ENCODE measurements around the gene GZF1.
A peak's percentile ranks its signal among the peaks of the same experiment; 100 is the strongest.

The GZF1 gene

GRCh38 chr20:23361476-23362391 lies at the start of gene GZF1:
Gene GZF1 (plus strand): TSS chr20:23362182. CDS start chr20:23364384, 2,202 bp downstream.
- peak; percentile 96 to 98 for DNase-seq (ENCODE audit: low read depth in 2 of 2)

DNA sequence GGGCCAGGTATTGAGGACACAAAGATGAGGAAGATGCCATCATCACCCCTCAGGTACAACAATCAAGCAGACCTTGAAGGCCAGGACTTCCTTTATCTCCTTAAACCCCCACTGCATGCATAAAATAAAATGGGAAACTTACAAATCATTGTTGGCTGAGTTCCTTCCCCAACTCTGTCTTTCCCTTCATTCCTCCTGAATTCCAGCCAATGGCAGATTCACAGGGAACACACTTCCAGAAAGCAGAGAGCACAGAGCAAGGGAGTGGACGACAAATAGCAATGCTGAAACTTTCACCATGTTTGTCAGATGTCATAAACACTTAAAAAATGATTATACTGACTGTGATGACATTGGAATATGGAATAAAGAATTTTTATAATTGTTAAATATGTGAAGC lies 48.7 kb upstream of the GZF1 start:
- DNase-seq (ENCODE audit: low read depth in 2 of 2), result no peak

GRCh38 chr20:23314699-23315098 lies 47.3 kb upstream of the GZF1 start:
- DNase-seq (ENCODE audit: low read depth in 2 of 2), result no peak

- no peak for DNase-seq (ENCODE audit: low read depth in 2 of 2)
Observed at GRCh38 chr20:23315099-23315498, 46.9 kb upstream of the GZF1 start.

GRCh38 chr20:23316626-23317025 lies 45.4 kb upstream of the GZF1 start:
- DNase-seq (ENCODE audit: low read depth in 2 of 2), result no peak

- DNase-seq (ENCODE audit: low read depth in 2 of 2), result no peak
Observed at GRCh38 chr20:23317081-23317480, 44.9 kb upstream of the GZF1 start.

DNA sequence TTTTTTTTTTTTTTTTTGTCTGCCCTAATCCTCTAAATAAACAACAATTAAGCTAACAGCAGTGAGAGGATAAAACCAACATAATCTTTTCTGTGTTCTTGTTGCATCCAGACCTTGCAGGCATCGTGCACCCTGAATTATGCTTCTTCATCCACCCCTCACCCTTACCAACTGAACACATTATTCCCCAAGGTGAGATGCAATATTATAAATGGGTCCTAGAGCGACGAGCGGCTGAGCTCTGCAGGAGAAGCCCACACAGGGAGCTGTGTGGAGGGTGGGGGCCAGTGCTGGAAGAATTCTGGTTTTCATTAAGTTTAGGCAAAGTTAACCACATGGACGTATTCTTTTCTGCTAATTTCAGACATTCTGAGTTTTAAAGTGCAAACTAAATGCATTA lies 43.6 kb upstream of the GZF1 start:
- DNase-seq (ENCODE audit: low read depth in 2 of 2), result no peak

DNA sequence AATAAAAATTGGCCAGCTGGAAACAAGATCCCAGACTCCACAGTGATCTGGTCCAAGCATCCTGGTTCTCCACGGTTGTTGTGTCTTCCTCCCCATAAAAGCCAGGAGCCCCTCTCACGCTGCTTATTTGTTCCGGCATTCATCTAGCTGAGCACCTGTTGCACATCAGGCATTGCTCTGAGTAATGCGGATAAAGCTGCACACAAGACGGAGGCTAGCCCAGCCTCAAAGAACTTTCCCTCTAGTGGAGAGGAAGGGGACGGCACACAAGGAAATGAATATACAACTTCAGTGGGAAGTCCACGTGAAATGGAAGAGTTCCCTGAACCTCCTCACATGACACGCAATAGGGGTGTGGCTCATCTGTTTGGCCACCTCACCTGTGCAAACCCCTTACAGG lies 41.7 kb upstream of the GZF1 start:
- DNase-seq (ENCODE audit: low read depth in 2 of 2), result no peak

DNA sequence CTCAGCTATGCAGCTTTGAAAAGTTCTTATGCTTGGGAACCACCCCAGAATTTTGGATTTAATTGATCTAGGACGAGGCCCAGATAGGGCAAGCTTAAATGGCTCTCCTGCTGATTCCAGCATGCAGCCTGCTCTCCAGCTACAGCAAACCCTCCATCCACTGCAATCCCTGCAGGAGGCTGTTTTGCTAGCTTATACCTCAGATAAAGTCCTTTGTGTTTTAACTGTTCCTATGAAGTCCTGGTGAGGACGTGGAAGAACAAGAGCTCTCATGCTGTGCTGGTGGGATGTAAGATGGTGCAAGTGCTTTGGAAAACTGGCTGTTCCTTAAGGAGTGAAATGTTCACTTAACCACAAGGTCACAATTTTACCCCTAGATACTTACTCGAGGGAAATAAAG lies 36.9 kb upstream of the GZF1 start:
- DNase-seq (ENCODE audit: low read depth in 2 of 2), result no peak

- DNase-seq (ENCODE audit: low read depth in 2 of 2), result no peak
Observed at GRCh38 chr20:23326774-23327173, 35.2 kb upstream of the GZF1 start.

GRCh38 chr20:23327617-23328333 lies 34.2 kb upstream of the GZF1 start:
- DNase-seq (ENCODE audit: low read depth in 2 of 2), result no peak

GRCh38 chr20:23331450-23332350 lies 30.3 kb upstream of the GZF1 start:
- DNase-seq (ENCODE audit: low read depth in 2 of 2), result no peak

GRCh38 chr20:23332467-23332866 lies 29.5 kb upstream of the GZF1 start:
- DNase-seq (ENCODE audit: low read depth in 2 of 2), result no peak

- DNase-seq (ENCODE audit: low read depth in 2 of 2), result no peak
Observed at GRCh38 chr20:23334111-23334510, 27.9 kb upstream of the GZF1 start.

GRCh38 chr20:23335521-23335920 lies 26.5 kb upstream of the GZF1 start:
- DNase-seq (ENCODE audit: low read depth in 2 of 2), result no peak

- no peak for DNase-seq (ENCODE audit: low read depth in 2 of 2)
Observed at GRCh38 chr20:23336476-23336875, 25.5 kb upstream of the GZF1 start.

DNA sequence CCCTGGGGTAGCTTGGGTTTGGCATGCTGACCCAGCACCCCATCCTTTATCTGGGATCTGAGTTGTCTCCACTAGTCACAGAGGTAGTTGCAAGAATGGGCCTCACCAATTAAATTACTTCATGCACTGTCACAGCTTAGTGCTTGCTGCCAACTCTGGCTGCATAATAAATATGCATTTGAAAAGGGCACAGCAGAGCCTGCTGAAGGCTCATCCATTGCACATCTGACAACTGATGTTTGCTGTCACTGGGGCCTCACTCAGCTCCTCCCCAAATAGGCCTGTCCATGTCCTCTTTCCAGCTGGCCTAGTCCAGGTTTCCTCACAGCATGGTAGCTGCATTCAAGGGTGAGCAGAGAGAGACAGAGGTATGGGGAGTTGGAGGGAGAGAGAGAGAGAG lies 24.7 kb upstream of the GZF1 start:
- no peak for DNase-seq (ENCODE audit: low read depth in 2 of 2)

DNA sequence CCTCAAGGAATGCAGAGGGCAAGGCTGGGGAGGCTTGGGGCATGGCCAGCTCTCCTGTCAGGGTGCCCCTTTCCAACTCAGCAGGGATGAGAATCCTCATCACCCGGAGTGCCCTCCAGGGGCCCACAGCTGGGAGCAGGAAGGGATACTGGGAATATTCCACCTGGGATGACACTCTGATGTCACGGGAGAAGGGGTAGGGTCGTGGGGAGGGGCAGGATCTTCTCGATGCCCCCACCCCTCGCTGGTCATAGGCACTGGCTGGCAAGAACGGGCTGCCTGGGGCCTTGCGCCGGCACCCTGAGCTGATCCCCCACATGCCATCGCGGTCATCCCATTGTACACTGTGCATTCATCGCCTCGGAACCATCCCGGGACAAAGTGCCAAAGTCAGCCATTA lies 22.0 kb upstream of the GZF1 start:
- no peak for DNase-seq (ENCODE audit: low read depth in 2 of 2)

GRCh38 chr20:23340524-23340923 lies 21.5 kb upstream of the GZF1 start:
- DNase-seq (ENCODE audit: low read depth in 2 of 2), result no peak

- DNase-seq (ENCODE audit: low read depth in 2 of 2), result no peak
Observed at GRCh38 chr20:23341073-23341472, 20.9 kb upstream of the GZF1 start.

DNA sequence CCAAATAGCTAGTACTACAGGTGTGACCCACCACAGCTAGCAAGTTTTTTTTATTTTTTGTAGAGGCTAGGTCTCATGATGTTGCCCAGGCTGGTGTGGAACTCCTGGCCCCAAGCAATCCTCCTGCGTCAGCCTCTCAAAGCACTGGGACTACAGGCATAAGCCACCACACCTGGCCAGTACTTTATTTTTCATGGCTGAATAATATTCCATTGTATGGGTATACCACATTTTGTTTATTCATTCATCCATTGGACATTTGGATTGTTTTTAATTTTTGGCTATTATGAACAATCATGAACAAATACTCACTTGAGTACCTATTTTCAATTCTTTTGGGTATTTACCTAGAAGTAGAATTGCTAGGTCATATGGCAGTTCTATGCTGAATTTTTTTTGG lies 18.4 kb upstream of the GZF1 start:
- DNase-seq (ENCODE audit: low read depth in 2 of 2), result no peak

- DNase-seq (ENCODE audit: low read depth in 2 of 2), result no peak
Observed at GRCh38 chr20:23344336-23344735, 17.6 kb upstream of the GZF1 start.

Measured in activated CD8-positive, alpha-beta memory T cell treated with anti-CD3 and anti-CD28 coated beads for 4 hours (primary cell).